ENCODE results near the gene CLCF1.

CLCF1 gene

DNA sequence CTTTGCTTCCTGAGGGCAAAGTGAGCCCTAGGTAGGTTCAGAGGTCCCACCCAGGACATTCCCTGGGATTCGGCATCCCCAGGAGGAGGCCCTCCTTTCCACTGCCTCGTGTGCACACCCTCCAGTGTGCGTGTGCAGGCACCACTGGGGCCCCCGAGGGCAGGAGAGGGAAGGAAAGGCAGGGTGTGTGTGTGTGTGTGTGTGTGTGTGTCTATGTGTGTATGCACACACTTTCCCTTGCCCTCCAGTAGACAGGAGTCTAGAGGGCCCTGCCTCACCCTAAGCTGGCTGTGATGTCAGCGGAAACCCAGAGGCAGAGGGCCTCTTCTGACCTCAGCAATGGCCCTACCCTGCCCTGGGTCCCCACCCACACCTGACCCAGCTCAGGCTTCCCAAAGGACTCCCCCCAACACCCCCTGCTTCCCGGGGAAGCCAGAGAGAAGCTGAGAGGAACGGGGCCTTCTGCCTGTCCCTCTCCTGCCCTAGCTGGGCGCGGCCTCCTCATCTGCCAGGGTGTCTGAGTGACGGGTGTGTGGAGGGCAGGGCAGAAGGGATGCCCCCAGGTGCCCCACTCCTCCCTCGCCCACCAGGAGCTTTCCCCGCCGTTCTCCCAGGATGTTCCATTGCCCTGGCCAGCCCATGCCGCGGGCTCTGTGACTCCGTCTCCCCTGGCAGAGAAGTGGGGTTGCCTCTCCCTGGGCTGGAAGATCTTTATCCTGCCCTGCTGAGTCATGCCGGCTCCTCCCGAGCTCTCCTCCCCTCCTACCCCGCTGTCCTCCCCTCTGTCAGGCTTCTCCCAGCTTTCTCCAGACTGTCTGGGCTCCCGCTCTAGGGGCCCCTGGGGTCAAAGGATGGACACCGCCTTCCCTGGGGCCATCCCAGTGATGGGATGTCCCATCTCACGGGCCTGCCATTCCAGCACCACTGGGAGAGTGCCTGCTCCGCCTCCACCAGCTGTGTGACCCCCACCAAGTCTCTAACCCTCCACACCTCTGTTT is 6.0 kb upstream of the CLCF1 start:
- Histone ChIP-seq H3K27ac (peak overlapping the region in 11 of 21 experiments; percentile 0 to 67 (median 45)), H3K4me3 (no peak overlapping the region)

DNA sequence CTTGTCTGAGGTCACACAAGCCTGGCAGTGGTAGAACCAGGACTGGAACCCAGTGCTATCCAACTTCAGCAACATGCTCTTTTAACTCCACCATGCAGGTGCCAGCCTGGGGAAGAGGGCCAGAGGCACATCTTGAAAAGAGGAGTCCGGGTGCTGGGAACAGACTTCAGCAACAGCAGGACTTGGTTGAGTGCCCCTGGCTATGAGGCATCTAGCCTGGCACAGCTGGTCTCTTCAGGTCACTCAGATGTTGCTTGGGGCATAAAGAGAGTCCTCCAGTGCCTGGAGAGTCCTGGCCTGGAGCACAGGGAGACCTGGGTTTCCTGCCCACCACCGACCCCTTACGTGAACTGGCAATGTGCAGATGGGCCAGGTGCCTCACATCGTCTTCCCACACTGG is 5.1 kb upstream of the CLCF1 start:
- Histone ChIP-seq H3K4me3 (no peak overlapping the region), H3K27ac (peak overlapping the region in 4 of 21 experiments; percentile 3 to 65 (median 22))

DNA sequence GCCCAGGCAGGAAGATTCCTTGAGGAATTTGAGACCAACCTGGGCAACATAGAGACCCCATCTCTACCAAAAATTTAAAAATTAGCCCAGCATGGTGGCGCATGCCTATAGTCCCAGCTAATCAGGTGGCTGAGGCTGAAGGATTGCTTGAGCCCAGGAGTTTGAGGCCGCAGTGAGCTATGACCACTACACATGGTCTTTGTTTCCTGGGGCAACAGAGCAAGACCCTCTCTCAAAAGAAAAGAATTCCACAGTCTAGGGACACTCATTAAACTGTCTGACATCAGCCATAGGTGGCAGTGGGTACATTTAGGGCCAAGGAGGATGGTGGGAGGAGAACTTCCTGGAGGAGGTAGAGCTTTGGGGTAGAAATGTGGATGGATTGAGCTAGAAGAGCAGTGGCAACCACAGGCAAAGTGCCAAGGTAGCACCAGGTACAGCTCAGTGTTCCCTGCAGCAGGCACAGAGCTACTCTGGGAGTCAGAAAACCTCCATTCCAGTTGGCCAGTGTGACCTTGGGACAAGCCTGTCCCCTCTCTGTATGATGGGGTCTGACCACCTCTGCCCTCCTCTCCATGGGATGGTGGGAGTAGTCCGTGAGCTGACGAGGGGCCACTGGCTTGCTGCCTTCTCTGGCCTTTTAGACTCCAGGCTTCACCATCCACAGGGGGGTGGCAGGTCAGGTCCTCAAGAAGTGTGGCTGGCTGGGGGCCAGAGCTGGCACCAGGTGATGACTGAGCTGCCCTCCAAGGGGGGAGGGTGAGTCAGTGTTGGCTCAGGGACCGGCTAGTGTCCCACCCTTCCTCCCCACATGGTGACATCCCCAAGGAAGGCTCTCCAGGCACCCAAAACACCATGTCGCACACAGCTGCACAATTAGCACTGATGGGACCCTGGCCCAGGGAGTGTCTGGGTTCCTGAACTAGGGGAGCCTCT is 3.7 kb upstream of the CLCF1 start:
- Histone ChIP-seq H3K4me3 (no peak overlapping the region), H3K27ac (no peak overlapping the region)

DNA sequence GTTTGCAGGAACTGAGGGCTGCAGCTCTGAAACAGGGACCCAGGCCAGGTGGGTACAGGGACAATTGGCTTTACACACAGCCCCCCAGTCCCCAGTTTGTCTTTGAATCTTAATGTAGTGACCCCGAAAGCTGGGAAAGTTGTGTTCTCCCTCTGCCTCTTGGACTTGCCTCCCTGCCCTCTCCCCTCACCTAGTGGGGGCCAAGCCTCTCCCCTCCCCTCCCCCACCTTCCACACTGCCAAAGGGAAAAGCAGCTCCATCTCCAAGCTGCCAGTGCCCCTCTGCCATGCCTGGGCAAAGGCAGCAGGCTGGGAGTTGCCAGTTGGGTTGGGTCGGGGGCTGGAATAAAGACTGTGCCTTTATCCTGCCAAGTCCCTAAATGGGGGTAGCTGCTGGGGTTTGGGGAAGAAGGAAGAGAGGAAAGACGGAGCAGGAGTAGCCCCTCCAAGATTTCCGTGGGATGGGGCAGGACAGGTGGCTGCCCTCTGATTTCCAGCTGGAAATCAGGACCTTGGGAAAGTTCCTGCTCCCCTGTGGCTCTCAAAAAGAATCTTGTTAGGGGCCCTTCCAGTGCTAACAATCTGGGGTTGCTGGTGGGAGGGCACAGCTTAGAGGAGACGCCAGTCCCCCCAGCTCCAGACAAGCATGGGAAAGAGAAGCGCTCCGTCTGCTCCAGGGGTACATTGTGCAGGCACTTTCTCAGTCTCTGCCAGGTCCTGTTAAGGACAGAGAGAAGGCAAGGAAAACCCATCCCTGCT is 2.8 kb upstream of the CLCF1 start:
- Histone ChIP-seq H3K27ac (no peak overlapping the region), H3K4me3 (no peak overlapping the region)

DNA sequence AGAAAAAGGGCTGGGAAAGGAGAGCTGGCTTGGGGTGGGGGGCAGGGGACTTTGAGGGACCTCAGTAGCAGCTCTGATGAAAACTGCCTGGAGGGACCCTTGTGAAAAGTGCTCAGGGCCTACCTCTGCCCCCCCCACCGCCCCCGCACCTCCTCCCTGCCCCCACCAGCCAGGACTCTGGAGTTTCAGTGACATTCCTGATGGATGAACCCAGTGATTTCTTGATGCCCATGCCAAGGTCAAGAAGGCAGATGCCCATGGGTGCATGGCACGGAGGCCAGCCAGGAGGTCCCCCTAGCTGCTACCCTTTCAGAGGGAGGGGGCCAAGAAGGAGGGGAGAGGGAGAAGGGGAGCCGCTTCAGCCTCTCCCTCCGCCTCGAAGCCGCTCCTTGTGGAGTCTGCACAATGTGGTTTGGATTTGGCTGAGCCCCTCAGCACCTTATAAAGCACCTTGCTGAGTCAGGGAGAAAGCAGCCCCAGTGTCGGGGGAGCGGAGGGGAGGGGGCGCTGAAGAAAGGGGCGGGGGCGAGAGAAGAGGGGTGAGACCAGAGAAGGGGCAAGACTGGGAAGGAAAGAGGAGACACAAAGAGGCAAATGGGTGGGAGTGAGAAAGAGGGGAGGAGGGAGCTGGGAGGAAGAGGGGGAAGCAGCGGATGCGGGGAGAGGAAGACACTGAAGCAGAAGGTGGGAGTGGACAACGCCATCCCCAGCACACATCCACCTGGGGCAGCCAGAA is 2.1 kb upstream of the CLCF1 start:
- Histone ChIP-seq H3K27ac (peak overlapping the region in 6 of 21 experiments; percentile 12 to 99 (median 93)), H3K4me3 (no peak overlapping the region)

DNA sequence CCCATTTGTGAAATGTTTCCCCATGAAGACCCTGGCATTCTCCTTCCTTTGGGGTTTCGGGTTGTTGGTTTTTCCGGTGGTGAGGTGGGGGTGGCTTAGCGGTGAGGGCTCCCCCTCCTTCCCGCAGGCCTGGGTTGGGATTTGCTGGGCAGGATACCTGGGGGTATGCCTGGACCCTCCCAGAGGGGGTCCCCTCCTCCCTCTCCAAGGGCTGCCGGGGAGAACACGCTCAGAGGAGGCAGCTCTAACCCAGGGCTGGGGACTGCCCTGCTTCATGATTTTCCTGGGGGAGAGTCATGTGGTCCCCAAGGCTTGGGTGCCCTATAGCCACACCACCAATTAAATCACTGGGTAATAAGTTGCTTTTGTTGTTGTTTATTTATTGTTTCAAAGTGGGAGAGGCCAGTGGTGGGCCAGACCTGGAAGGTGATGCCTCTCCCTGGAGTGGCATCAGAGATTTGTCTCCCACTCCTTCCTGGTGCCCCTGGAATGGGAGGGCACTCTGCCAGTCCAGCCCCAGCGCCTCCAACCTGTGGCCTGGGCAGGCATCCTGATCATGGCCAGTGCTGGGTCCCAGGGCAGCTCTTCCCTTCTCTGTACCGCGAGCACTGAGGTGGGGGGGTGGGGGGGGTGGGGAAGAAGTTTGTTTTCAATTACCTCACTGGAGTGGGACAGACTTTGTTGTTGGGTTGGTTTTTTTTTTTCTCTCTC is 1.3 kb upstream of the CLCF1 start:
- H3K4me3 ChIP-seq, result peak overlapping the region in 2 of 7 experiments; percentile 79 to 91

DNA sequence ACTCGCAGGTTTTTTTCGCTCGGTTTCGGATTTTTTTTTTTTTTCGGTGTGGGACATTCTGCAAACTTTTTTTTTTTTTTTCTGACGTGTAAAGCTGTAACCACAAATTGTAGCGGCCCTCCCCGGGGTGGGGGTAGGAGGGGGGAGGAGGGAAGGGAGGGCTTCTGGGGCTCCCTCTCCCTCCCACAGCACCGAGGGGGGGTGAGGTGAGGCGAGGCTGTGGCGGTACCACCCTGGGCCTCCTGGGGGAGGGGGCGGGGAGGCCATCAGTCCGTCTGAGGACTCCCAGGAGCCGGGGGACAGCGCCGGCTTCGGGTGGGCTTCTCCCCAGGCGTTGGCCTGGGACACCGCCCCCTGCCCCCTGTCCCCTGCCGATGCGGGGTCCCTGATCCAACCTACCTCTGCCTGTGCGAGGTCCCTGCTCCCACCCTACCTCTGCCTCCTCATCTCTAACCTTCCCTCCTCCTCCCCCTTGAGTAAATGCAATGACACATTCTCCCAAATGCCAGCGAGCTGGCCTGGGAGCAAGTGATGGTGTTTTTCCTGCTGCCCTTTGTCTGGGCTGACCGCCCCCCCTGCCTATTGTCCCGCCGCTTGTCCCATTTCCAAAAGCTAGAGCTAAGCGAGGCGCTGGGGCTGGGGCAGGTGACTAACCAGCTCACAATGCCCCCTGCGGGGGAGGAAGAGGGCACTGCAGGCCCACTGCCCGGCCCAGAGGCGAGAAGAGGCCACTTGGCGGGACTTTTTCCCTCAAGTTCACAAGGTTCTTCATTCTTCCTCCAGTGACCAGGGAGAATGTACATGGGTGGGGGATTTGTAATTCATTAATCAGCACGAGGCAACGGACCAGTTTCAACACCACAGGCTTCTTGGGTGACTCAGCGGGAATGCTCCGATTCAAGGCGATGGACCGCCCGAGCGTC is 511 bp upstream of the CLCF1 start:
- peak overlapping the region; percentile 65 to 91 (median 76) for H3K4me3 ChIP-seq
- H3K27ac ChIP-seq, result peak overlapping the region in 20 of 21 experiments; percentile 81 to 99 (median 94)

More for the DNA sequence above, 1.3 kb upstream of the CLCF1 start:
- peak overlapping the region in 19 of 21 experiments; percentile 18 to 99 (median 93) for H3K27ac ChIP-seq

DNA sequence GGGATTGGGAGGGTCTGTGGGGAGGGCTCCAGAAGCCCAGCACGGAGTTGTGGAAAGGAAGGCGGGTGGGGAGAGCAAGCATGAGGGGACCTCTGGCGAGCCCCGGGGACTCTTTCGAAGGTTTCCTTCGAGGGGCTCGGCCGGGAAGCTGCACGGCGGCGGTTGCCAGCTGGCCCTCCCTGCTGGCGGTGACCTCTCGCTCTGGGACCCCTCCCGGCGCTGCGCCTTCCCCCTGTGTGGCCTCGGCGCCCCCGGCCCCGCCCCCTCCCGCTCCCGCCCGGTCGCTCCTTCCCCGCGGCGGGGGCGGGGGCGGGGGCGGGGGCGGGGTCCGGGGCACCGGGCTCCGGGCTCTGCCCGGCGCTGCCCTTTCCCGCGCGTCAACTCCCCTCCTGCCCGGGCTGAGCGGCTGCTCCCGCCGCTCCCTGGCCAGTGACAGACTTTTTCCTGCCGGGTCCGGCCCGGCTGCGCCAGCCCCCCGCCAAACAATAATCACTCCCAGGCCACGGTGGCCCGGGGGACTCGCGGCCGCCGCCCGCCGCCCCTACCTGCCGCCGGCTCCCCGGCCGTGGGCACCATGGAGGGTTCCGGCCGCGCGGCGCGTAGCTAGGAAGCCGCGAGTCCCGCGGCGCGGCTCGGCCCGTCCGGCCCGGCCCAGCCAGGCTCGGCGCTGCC is 941 bp downstream of the CLCF1 start:
- H3K4me3 ChIP-seq, result peak overlapping the region; percentile 65 to 91 (median 76)
- H3K27ac ChIP-seq, result peak overlapping the region; percentile 81 to 99 (median 93)

DNA sequence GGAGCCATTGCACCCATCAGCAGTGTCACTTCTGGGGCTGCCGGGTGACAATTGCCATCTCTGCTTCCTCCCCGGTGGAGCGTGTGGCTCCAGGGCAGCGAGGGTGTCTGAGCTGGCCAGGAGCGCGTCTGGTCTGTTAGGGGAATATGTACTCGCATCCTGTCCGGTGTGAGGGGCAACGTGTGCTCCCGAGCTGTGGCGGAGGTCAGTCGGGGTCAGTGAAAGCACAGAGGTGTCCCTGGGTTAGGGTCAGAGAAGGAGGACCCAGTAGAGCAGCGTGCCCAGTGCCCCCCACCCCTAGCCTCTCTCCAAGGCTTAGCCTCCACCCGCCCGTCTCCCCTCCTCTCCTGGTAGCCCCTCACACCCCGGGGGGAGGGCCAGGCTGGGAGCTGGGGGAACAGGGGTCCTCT is 1.5 kb downstream of the CLCF1 start:
- Histone ChIP-seq H3K4me3 (peak overlapping the region; percentile 65 to 91 (median 76)), H3K27ac (peak overlapping the region in 17 of 21 experiments; percentile 81 to 99 (median 93))

DNA sequence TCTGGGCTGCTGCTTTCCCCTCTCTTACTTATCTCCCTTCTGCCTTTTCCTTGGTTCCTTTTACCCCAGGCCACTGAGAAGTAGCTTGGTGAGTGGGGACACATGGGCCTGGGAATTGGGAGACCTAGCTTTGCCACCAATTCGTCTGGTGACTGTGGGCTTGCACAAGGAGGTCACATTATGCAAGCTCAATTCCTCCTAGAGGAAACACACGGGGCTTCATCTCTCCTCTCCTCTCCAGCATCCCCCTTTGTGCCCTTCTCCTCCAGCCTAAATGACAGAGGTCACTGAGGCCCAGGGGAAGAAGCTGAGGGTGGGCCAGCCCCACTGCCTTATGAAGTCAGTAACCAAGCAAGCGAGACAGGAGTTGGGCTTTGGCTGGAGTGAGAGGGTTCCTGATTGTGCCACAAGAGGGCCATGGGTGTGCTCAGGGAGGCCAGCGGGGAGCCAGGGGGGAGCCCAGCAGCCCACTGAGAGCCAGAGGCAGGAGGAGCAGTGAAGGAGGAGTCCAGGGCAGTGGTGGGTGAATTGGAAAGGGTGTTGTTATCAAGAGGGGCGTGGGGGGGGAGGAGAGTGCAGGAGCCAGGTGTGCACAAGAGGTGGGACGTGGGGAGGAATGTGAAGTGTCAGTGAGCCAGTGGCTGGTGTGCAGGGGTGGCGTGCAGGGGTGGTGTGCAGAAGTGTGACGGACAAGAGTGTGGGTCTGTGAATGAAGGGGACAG is 2.0 kb downstream of the CLCF1 start:
- H3K27ac ChIP-seq, result peak overlapping the region in 12 of 21 experiments; percentile 5 to 99 (median 94)
- peak overlapping the region in 2 of 7 experiments; percentile 76 to 79 for H3K4me3 ChIP-seq

DNA sequence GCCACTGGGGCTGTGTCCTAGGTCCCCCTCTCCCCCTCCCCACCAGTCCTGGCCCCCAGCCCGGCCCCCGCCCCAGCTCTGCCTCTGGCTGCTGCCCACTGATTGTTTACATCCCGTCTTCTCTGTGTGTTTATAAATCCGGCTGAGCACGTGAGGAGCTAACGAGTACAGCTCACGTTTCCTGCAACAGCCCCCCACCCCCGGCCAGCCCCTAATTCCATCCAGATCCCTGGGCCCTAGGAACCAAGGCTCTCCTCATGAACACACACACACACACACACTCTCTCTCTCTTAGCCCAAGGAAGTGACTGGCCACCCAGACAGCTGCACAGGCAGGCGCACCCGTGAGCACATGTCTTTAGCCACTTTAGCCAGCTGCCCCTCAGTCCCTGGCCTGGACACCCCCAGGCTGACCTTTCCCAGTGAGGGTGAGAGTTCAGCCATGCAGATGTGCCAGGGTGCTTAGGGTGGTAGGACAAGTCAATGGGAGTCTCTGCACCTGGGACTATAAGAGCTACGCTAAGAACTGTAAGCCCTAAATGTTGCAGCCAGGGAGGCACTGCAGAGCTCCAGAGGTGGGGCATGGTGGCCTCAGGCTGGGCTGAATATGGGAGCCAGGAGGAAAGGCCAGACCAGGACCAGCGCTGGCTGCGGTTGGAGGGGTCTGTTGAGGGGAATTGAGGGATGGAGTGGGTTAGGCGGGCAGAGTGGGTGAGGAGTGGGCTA is 2.9 kb downstream of the CLCF1 start:
- H3K4me3 ChIP-seq, result no peak overlapping the region
- peak overlapping the region in 5 of 21 experiments; percentile 5 to 98 (median 93) for H3K27ac ChIP-seq

DNA sequence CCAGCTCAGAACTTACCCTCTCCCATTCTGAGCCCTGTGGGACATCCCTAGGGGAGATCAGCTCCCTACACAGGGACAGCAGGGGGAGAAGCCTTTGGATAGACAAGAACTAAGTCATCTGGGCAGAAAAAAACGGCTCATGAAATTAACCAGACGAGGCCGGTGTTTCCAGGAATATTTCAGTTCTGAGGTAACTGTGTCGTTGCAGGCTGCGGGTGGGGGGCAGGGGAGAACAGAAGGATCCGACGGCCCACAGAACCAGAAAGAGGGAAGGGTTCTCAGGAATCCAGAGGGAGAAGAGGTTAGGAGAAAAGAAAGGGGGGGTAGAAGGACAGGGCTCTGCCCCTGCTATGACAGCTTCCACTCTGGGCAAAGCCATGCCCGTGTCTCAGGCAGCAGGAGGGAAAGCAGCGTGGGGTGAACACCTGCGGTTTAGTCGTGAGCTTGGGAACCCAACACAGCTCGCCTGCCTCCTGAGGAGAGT is 3.6 kb downstream of the CLCF1 start:
- Histone ChIP-seq H3K4me3 (no peak overlapping the region), H3K27ac (peak overlapping the region in 3 of 21 experiments; percentile 5 to 96 (median 37))

DNA sequence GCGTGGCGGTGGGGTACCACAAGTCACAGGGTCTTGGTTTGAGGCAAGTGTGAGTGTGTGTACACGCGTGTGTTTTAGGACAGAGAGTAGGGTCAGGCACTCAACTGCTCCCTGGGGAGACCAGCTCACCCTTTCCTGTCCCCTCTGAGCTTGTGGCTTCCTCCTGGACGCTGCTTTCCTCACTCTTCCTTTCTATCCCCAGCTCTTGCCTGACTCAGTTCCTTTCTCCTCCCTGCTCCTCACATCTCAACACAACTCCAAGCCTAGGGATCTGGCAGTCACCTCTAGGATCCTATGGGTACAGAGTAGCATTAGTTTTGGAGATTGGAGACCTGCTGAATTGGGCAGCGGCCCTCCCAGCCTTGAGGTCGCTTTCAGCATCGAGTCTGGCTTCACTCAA is 4.1 kb downstream of the CLCF1 start:
- H3K27ac ChIP-seq, result peak overlapping the region in 2 of 21 experiments; percentile 5 to 96
- no peak overlapping the region for H3K4me3 ChIP-seq

DNA sequence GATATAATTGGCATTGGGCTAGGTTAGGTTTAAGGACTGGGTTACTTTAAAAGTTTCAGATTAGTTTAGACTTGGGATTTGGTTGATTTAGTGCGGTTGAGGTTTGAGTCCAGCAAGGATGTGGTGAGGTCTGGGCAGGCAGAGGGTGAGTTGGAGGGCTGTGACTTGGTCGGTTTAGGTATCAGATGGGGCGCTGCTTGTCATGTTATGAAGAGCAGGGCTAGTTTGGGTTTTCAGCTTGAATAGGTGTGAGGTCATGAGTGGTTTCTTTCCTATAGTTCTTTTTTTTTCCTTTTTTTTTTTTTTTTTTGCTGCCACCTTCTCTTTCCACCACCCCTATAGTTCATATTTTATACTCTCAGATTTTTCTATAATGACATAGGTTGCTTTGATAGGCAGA is 4.8 kb downstream of the CLCF1 start:
- Histone ChIP-seq H3K27ac (peak overlapping the region in 2 of 21 experiments; percentile 59 to 77), H3K4me3 (no peak overlapping the region)

DNA sequence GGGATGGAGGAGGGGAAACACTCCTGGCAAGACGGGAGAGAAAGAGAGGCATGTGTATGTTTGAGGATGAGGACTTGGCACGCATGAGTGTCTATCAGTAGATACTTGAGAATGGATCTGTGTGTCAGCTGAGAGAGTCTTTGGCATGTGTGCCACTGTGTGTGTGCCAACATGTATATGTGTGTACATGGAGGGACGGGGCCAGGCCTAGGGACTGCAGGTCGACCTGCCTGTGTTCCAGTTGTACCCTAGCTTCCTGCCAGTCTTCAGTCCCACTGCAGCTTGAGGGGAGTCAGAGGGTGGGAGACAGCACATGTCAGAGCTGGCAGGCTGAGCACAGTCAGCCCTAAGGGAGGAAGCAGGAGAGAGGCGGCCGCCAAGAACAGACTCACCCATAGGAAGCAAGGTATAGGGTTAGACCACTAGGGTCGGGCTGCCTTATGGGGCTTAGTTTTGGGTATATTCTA is 5.6 kb downstream of the CLCF1 start:
- peak overlapping the region in 6 of 21 experiments; percentile 1 to 77 (median 60) for H3K27ac ChIP-seq
- H3K4me3 ChIP-seq, result no peak overlapping the region

Measured in skin epidermis (tissue), 12 donors.